SH-SY5Y (cell line): ENCODE data around the gene CASKIN2.

ENCODE experiments used
- GATA2 ChIP-seq: IDR thresholded peaks from 2 replicates; pipeline ENCODE4 v1.6.1; 2011; ENCODE audit warnings: mild to moderate bottlenecking, low read depth, low read length
- GATA3 ChIP-seq: IDR thresholded peaks from 2 replicates; pipeline ENCODE4 v1.6.1; 2011; ENCODE audit warnings: low read depth, mild to moderate bottlenecking, low read length, moderate library complexity

DNA sequence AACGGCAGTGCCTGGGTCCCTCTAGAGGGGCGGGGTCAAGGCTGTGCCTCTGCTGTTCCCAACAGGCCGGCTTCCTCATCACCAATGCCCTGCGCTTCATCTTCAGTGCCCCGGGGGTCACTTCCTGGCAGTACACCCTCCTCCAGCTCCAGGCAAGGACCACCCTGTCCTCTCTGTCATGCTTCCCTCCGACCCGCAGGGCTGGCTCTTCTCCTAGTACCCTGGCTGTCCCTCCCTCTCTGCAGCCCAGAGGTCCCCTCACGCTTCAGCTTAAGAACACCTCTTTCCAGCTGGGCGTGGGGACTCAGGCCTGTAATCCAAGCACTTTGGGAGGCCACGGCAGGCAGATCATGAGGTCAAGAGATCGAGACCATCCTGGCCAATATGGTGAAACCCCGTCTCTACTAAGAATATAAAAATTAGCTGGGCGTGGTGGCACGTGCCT, 25.8 kb downstream of the CASKIN2 start:
- TF ChIP-seq GATA2, result no peak
- TF ChIP-seq GATA3, result no peak
